H9 (cell line): ENCODE measurements around the gene GFI1B. TPM values are rescaled to one million over a fixed set of nuclear protein-coding genes. Genes with fewer than 3 reads are reported as not detected.

ENCODE experiments used
- DNase-seq: peaks from one replicate; pipeline ENCODE4 v3.0.0-alpha.2; 2017
- H2AFZ ChIP-seq: one replicate; pipeline ENCODE4 v1.6.1; 2013; ENCODE audit warnings: mild to moderate bottlenecking, low read length, control low read depth, moderate library complexity
- H2AK5ac ChIP-seq: 2 replicates; pipeline ENCODE4 v1.6.1; 2013; ENCODE audit warnings: low read length, control low read depth, mixed read lengths; ENCODE audit not compliant: insufficient read length
- H2BK120ac ChIP-seq: one replicate; pipeline ENCODE4 v1.6.1; 2013; ENCODE audit warnings: low read depth, mild to moderate bottlenecking, low read length, control low read depth, inconsistent platforms; ENCODE audit not compliant: poor library complexity, severe bottlenecking
- H2BK12ac ChIP-seq: 2 replicates; pipeline ENCODE4 v1.6.1; 2013; ENCODE audit warnings: low read length, control low read depth, mixed read lengths, low read depth; ENCODE audit not compliant: insufficient read length
- H2BK15ac ChIP-seq: 2 replicates; pipeline ENCODE4 v1.6.1; 2013; ENCODE audit warnings: low read depth, low read length, control low read depth
- H2BK20ac ChIP-seq: one replicate; pipeline ENCODE4 v1.6.1; 2013; ENCODE audit warnings: low read depth, mild to moderate bottlenecking, low read length, control low read depth, inconsistent platforms; ENCODE audit not compliant: poor library complexity, severe bottlenecking
- H2BK5ac ChIP-seq: 2 replicates; pipeline ENCODE4 v1.6.1; 2013; ENCODE audit warnings: low read length, control low read depth, mixed read lengths; ENCODE audit not compliant: insufficient read length
- H3K14ac ChIP-seq: 2 replicates; pipeline ENCODE4 v1.6.1; 2013; ENCODE audit warnings: low read length, control low read depth; ENCODE audit not compliant: insufficient read depth
- H3K18ac ChIP-seq: 2 replicates; pipeline ENCODE4 v1.6.1; 2013; ENCODE audit warnings: low read depth, mild to moderate bottlenecking, mixed read lengths, low read length, control low read depth; ENCODE audit not compliant: insufficient read length
- H3K23ac ChIP-seq: 2 replicates; pipeline ENCODE4 v1.6.1; 2013; ENCODE audit warnings: low read length, control low read depth, mixed read lengths, low read depth; ENCODE audit not compliant: insufficient read length
- H3K23me2 ChIP-seq: 2 replicates; pipeline ENCODE4 v1.6.1; 2013; ENCODE audit warnings: low read depth, mild to moderate bottlenecking, mixed read lengths, low read length, control low read depth; ENCODE audit not compliant: insufficient read length, poor library complexity, severe bottlenecking
- H3K27ac ChIP-seq: 2 replicates; pipeline ENCODE4 v1.5.1; 2013; ENCODE audit warnings: low read length, control low read depth, mixed read lengths, low read depth; ENCODE audit not compliant: insufficient read length
- H3K27me3 ChIP-seq: 2 replicates; pipeline ENCODE4 v1.6.1; 2013; ENCODE audit warnings: low read length, control low read depth, inconsistent platforms; ENCODE audit not compliant: insufficient read depth
- H3K4ac ChIP-seq: 2 replicates; pipeline ENCODE4 v1.6.1; 2013; ENCODE audit warnings: low read depth, mild to moderate bottlenecking, control low read depth, inconsistent platforms, low read length, moderate library complexity
- H3K4me1 ChIP-seq: 2 replicates; pipeline ENCODE4 v1.6.1; 2013; ENCODE audit warnings: low read length, control low read depth, inconsistent platforms; ENCODE audit not compliant: insufficient read depth
- H3K4me2 ChIP-seq: 2 replicates; pipeline ENCODE4 v1.6.1; 2013; ENCODE audit warnings: low read length, control low read depth, mixed read lengths; ENCODE audit not compliant: insufficient read length, insufficient read depth
- H3K56ac ChIP-seq: 2 replicates; pipeline ENCODE4 v1.6.1; 2013; ENCODE audit warnings: low read depth, mild to moderate bottlenecking, mixed read lengths, low read length, control low read depth; ENCODE audit not compliant: insufficient read length
- H3K79me1 ChIP-seq: 2 replicates; pipeline ENCODE4 v1.6.1; 2013; ENCODE audit warnings: low read depth, mild to moderate bottlenecking, moderate library complexity, low read length, control low read depth, inconsistent platforms; ENCODE audit not compliant: insufficient read depth, poor library complexity, severe bottlenecking
- H3K79me2 ChIP-seq: 2 replicates; pipeline ENCODE4 v1.6.1; 2013; ENCODE audit warnings: low read length, control low read depth, inconsistent platforms; ENCODE audit not compliant: insufficient read depth
- H3K9ac ChIP-seq: 2 replicates; pipeline ENCODE4 v1.6.1; 2013; ENCODE audit warnings: low read length, control low read depth, mixed read lengths; ENCODE audit not compliant: insufficient read length; ENCODE audit errors: extremely low read depth
- H3K9me3 ChIP-seq: one replicate; pipeline ENCODE4 v1.6.1; 2013; ENCODE audit warnings: low read depth, low read length, inconsistent platforms; ENCODE audit not compliant: control insufficient read depth
- H3T11ph ChIP-seq: one replicate; pipeline ENCODE4 v1.6.1; 2013; ENCODE audit warnings: mild to moderate bottlenecking, low read length, control low read depth, inconsistent platforms
- H4K20me1 ChIP-seq: one replicate; pipeline ENCODE4 v1.6.1; 2013; ENCODE audit not compliant: control insufficient read depth, insufficient read length, insufficient read depth
- H4K5ac ChIP-seq: 2 replicates; pipeline ENCODE4 v1.6.1; 2013; ENCODE audit warnings: low read depth, mild to moderate bottlenecking, mixed read lengths, low read length, control low read depth; ENCODE audit not compliant: insufficient read length
- H4K8ac ChIP-seq: replicated peaks from 2 replicates; pipeline ENCODE4 v1.6.1; 2013; ENCODE audit warnings: low read length, control low read depth, mixed read lengths, low read depth; ENCODE audit not compliant: insufficient read length
- H4K91ac ChIP-seq: 2 replicates; pipeline ENCODE4 v1.6.1; 2013; ENCODE audit warnings: low read depth, mild to moderate bottlenecking, moderate library complexity, mixed read lengths, low read length, control low read depth; ENCODE audit not compliant: insufficient read length
- H3K27ac Mint-ChIP-seq, 3 experiments: 2 replicates in 2 of 3; 3 replicates in 1 of 3; pipeline ENCODE4 v1.8.0; 2020 to 2021; ENCODE audit warnings: mixed read lengths in 3 of 3, mild to moderate bottlenecking in 1 of 3, moderate library complexity in 1 of 3
- H3K27me3 Mint-ChIP-seq: 2 replicates; pipeline ENCODE4 v1.8.0; 2021; ENCODE audit warnings: low read depth, mild to moderate bottlenecking, moderate library complexity, mixed read lengths
- H3K36me3 Mint-ChIP-seq, 3 experiments: 2 replicates in 2 of 3; 3 replicates in 1 of 3; pipeline ENCODE4 v1.8.0; 2020 to 2021; ENCODE audit warnings: low read depth in 3 of 3, mixed read lengths in 3 of 3; ENCODE audit not compliant: insufficient read depth in 1 of 3
- H3K4me1 Mint-ChIP-seq, 2 experiments: 2 replicates each; pipeline ENCODE4 v1.8.0; 2020; ENCODE audit warnings: mixed read lengths in 2 of 2
- H3K4me3 Mint-ChIP-seq, 2 experiments: 2 replicates in 1 of 2; 3 replicates in 1 of 2; pipeline ENCODE4 v1.8.0; 2020 to 2021; ENCODE audit warnings: mild to moderate bottlenecking in 2 of 2, mixed read lengths in 2 of 2, moderate library complexity in 1 of 2
- H3K9me3 Mint-ChIP-seq, 2 experiments: 2 replicates in 1 of 2; 3 replicates in 1 of 2; pipeline ENCODE4 v1.8.0; 2020; ENCODE audit warnings: mild to moderate bottlenecking in 2 of 2, mixed read lengths in 2 of 2, moderate library complexity in 1 of 2
- CTCF ChIP-seq: fragments of 200-600 bp; sonication (generic); conservative IDR thresholded peaks from 3 replicates; pipeline ENCODE4 v1.8.0; 2021; ENCODE audit warnings: antibody characterized with exemption, mild to moderate bottlenecking
- WGBS: extraction: QIAGEN DNeasy Blood & Tissue Kit; methylation state at CpG from one replicate; pipeline ENCODE4 v1.1.7; 2013; ENCODE audit warnings: missing lambda C conversion rate, low lambda C conversion rate, mixed read lengths; ENCODE audit not compliant: insufficient read length; ENCODE audit errors: extremely low coverage; 5-methylcytosine and 5-hydroxymethylcytosine counted together
- total RNA-seq: library from RNA; stranded (reverse); gene quantifications from 2 replicates; pipeline ENCODE4 v1.2.1, GENCODE V29; 2021

The GFI1B gene
- total RNA-seq, 1 experiment from 2014 or later: not detected

- H3K27me3 ChIP-seq: no peaks in the 10 kb centered on the region
- no peak overlapping the region for H2BK20ac ChIP-seq
- no peak overlapping the region for H2BK15ac ChIP-seq
- no peak overlapping the region for H3K14ac ChIP-seq
- H4K20me1 ChIP-seq: no peaks in the 10 kb centered on the region
- H3K27ac ChIP-seq: no peak overlapping the region
- H3K4me2 ChIP-seq: no peak overlapping the region
- no peak overlapping the region for H2AK5ac ChIP-seq
- no peak overlapping the region for H2BK12ac ChIP-seq
- no peak overlapping the region for H4K8ac ChIP-seq
- H3K9me3 ChIP-seq: no peaks in the 10 kb centered on the region
- no peak overlapping the region for H2AFZ ChIP-seq
- no peaks in the 10 kb centered on the region for H3K9me3 Mint-ChIP-seq
- H2BK120ac ChIP-seq: no peak overlapping the region
- no peaks in the 10 kb centered on the region for H3K36me3 Mint-ChIP-seq
- H3K79me2 ChIP-seq: no peaks in the 10 kb centered on the region
- no peak overlapping the region for H3K27ac Mint-ChIP-seq
- H3K27me3 Mint-ChIP-seq: peaks cover 27% of the 10 kb centered on the region
- H3K4me3 Mint-ChIP-seq: no peak overlapping the region
- TF ChIP-seq CTCF: no peak
- no peak overlapping the region for H2BK5ac ChIP-seq
- H3K4me1 Mint-ChIP-seq: no peaks in the 10 kb centered on the region
- no peak overlapping the region for H3K9ac ChIP-seq
- no CpG with 5 or more reads among the region's 6 CpGs for WGBS
- H4K91ac ChIP-seq: no peak overlapping the region
- DNase-seq: no peak
- no peak overlapping the region for H3K4ac ChIP-seq
- H3K23ac ChIP-seq: no peak overlapping the region
- no peaks in the 10 kb centered on the region for H3K4me1 ChIP-seq
- H4K5ac ChIP-seq: no peak overlapping the region
- H3T11ph ChIP-seq: no peak overlapping the region
- H3K18ac ChIP-seq: no peak overlapping the region
- H3K56ac ChIP-seq: no peak overlapping the region
- no peaks in the 10 kb centered on the region for H3K79me1 ChIP-seq
- H3K23me2 ChIP-seq: no peaks in the 10 kb centered on the region
Measured at GRCh38 chr9:132961002-132961401, 17.5 kb upstream of the GFI1B start.
